GM18511 (cell line): ENCODE measurements around the gene CTNND2.

Experiments used
- ATAC-seq: cut with Tn5 transposase; IDR thresholded peaks from one replicate; pipeline ENCODE4 v1.9.1; 2021; ENCODE audit warnings: mild to moderate bottlenecking, moderate library complexity; ENCODE audit not compliant: unreplicated experiment

Gene CTNND2

GRCh38 chr5:11277323-11277722 is 626.9 kb downstream of the CTNND2 start:
- no peak for ATAC-seq

GRCh38 chr5:11273180-11273903 is 630.9 kb downstream of the CTNND2 start:
- ATAC-seq: no peak

GRCh38 chr5:11269515-11269914 is 634.7 kb downstream of the CTNND2 start:
- ATAC-seq: no peak

- no peak for ATAC-seq
These were observed 635.4 kb downstream of the CTNND2 start for GRCh38 chr5:11268891-11269290.

DNA sequence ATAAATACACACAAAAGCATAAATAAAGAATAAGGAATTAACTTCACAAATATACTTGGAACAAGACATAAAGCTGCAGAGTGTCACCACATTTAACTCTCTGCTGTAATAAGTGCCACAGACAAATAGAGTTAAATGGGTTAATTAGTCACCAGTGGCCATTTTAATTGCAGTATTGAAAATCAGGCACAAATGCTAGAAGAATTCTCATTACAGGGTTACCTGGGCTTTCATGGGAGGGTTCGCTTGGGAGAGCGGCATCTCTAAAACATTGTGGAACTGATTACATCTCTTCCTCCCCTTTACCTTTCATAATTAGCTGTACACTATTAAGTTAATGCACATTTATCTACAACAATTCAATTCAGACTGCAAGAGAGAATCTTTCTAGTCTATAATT is 637.9 kb downstream of the CTNND2 start:
- no peak for ATAC-seq

- no peak for ATAC-seq
These were observed 643.0 kb downstream of the CTNND2 start for GRCh38 chr5:11261241-11261640.

DNA sequence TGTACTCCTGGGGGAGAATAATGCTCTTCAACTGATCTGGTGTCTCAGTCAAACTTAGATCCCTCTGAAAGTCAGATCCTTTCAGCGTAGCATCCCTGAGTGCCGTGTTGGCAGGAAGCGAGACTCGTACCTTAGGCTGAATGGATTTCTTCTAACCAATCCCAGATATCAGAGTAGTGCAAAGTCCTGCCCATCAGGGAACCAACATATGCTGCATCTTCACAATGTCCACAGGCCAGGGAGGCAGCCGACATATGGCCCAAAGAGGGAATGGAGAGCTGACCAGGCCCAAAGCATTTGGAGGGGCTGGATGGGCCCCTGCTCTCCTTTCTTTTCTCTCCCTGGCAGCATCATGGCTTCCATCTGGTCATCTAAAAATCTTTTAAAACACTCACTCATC is 646.2 kb downstream of the CTNND2 start:
- ATAC-seq: no peak

DNA sequence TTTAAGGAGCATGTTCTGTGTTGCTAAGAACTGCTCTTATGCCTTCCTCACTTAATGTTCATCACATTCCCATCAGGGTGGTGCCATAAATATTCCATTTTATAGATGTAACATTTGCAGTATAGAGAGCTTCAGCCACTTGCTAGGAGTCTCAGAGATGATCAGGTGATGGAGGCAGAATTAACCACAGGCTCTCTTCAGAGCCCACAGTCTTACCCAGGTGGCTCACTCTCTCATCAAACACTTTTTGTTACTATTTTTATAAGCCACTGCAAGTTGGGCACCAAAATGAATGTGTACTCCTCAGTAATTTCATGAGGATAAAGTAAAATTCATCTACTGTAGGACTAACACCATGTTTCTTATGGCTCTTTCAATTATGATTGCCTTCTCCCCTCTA is 651.7 kb downstream of the CTNND2 start:
- ATAC-seq: no peak

GRCh38 chr5:11252075-11252474 is 652.2 kb downstream of the CTNND2 start:
- no peak for ATAC-seq

- ATAC-seq: no peak
These were observed 653.0 kb downstream of the CTNND2 start for GRCh38 chr5:11251247-11251646.

DNA sequence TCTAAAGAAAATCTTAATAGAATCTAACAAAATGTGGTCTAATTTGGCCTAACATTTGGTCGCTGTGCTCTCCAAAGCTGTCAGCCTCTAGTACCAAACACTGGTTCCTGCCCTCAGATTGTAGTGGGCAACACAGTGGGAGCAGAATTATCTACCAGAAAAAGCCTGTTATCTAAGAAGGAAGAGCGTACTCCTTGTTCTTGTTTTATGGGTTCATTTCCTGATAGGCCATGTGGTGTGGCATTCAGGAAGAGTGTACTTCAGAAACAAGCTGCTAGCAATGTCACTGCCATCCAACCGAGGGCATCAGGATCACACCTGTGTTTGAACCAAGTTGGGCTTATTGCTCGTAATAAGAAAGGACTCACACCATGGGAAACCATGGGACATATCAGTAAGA is 655.3 kb downstream of the CTNND2 start:
- ATAC-seq: no peak

DNA sequence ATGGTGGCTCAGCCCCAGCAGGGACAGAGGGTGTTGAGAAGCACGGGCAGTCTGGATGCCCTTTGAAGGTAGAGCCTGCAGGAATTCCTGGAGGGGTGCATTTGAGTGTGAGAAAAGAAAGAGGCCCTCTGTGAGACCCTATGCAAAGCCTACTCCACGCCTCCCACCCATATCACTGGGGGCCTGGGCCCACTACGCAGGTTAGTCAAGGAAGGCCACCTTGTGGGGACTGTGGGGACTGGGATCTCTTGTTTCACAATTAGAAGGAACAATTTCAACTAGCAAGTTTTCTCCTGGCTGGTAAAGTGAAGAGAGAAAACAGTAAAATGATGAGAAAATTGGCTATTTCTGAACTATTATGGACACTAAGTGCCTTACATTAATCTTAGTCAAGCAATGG is 657.0 kb downstream of the CTNND2 start:
- ATAC-seq: no peak

GRCh38 chr5:11240293-11241190 is 663.7 kb downstream of the CTNND2 start:
- no peak for ATAC-seq

DNA sequence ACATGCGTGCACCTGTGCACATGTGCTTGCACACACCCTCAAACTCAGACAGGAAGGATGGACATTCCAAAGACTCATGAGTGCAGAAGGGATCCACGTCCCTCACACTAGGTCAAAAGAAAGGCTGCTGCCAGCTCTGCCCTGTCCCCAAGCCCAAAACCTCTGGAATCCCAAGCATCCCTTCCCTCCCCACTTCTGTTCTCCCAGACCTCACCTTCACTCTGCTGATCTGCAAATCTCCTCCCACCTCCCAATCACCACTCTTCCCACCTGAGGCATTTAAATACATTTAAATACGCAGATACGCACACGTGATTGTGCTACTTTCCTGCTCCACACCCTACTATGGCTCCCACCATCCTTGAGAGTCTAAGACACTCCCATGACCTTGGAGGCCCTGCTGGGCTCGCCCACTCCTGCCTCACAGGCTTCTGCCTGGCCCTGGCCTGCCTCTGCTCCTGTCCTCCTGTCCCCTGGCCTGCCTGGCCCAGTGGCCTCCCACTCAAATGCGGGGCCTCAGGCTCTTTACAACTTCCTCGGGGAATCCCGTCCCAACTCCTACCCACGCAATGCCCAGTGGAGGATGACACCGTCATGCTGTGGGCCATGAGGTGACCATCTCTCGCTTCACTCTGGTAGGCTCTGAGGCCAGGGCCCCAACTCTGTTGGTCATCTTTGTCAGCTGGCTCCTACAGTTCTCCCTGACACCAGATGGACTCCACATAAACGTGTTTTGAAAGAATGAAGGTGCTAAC is 664.8 kb downstream of the CTNND2 start:
- no peak for ATAC-seq

GRCh38 chr5:11234501-11234911 is 669.7 kb downstream of the CTNND2 start:
- no peak for ATAC-seq

GRCh38 chr5:11230890-11231289 is 673.4 kb downstream of the CTNND2 start:
- ATAC-seq: no peak

DNA sequence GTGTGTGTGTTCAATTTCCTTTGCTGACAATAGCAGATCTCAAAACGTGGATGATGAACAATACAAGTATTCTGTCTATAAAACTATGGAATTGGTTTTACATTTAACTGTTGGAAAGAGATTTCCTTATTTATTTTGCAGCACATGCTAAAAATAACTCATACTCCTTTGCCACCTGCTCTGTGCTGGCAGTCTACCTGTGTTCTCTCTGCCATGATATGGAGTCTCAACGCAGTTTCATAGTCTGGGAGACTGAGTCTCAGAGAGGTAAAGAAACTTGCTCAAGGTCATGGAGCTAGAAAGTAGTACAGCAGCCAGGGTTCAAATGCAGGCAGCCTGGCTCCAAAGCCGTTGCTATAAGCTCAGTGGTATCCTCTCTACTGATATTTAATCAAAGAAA is 677.2 kb downstream of the CTNND2 start:
- ATAC-seq: no peak

- ATAC-seq: no peak
These were observed 679.6 kb downstream of the CTNND2 start for GRCh38 chr5:11224436-11225187.

DNA sequence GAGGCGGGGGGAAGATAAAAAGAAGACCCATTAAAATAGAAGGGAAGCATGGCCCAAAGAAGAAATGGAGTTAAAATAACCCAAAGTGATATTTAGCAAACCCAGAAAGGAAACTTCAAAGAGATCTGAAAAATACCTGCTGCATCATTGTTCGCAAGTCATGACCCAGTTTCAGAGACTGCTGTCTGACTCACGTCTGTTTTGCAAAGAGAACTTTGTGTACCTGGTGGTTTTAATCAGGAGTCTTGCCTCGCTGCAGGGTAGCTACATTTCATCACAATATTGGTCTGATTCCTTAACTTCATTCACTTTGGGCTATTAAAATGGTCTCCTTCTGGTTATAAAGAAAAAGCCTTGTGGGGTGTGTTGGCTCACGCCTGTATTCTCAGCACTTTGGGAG is 682.1 kb downstream of the CTNND2 start:
- no peak for ATAC-seq

DNA sequence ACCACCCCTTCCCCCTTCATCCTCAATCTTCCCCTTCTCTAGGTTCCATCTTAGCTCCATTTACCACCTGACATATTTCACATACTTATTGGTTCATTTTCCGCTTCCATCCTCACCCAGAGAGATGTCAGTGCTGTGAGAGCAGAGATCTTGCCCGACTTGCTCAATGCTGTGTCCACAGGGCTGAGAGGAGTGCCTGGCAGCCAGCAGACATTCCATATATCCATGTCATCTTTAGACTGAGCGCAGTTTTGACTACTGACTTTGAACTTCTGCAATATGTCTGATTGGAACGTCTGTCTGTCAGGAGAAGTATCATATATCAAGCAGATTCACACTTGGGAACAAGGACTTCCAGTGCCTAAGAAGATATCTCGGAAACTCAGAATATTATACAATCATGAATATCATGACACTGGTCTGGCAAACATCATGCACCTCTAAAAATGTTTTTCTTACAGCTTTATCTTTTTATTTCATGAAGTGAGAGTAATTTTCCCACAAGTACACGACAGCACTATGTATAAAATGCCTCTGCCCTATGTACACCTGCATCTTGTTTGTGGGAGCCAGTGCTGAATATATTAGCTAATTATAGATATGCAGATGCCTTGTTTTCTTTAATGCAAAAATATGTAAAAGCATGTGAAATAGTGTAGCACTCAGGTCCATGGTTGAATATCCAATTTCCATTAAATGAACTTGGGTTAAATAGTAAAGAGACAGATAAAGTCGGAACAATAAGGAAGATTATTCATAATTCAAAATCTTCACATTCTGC is 689.2 kb downstream of the CTNND2 start:
- ATAC-seq: no peak
